Neural crest cell (in vitro differentiated cells): Measurements from ENCODE around the gene MDK. TPM values are rescaled to one million over a fixed set of nuclear protein-coding genes. Genes with fewer than 3 reads are reported as not detected.
A peak's percentile ranks its signal among the peaks of the same experiment; 100 is the strongest.

Experiments used
- DNase-seq: peaks from one replicate; pipeline ENCODE4 v3.0.0; 2021; ENCODE audit warnings: low read depth, mixed read lengths, low spot score
- H3K27ac Mint-ChIP-seq: one replicate; pipeline ENCODE4 v1.8.0; 2021; ENCODE audit warnings: mild to moderate bottlenecking, mixed read lengths; ENCODE audit not compliant: unreplicated experiment
- H3K27me3 Mint-ChIP-seq: 2 replicates; pipeline ENCODE4 v1.8.0; 2021; ENCODE audit warnings: low read depth, mild to moderate bottlenecking, mixed read lengths
- H3K36me3 Mint-ChIP-seq: 2 replicates; pipeline ENCODE4 v1.8.0; 2021; ENCODE audit warnings: low read depth, mild to moderate bottlenecking, mixed read lengths
- H3K4me1 Mint-ChIP-seq: 2 replicates; pipeline ENCODE4 v1.8.0; 2021; ENCODE audit warnings: mixed read lengths
- H3K4me3 Mint-ChIP-seq: one replicate; pipeline ENCODE4 v1.8.0; 2021; ENCODE audit warnings: mild to moderate bottlenecking, mixed read lengths
- H3K9me3 Mint-ChIP-seq: 2 replicates; pipeline ENCODE4 v1.8.0; 2021; ENCODE audit warnings: mixed read lengths
- CTCF ChIP-seq: fragments of 200-600 bp; sonication (generic); conservative IDR thresholded peaks from 2 replicates; pipeline ENCODE4 v1.5.0; 2021; ENCODE audit warnings: antibody characterized with exemption, mild to moderate bottlenecking
- total RNA-seq: library from RNA; stranded (reverse); gene quantifications from 2 replicates; pipeline ENCODE4 v1.2.1, GENCODE V29; 2021

Gene MDK
- total RNA-seq, 1 donor from 2014 or later = 781 TPM

- H3K4me3 Mint-ChIP-seq = no peak overlapping the region
- TF ChIP-seq CTCF = no peak
- H3K36me3 Mint-ChIP-seq = peaks cover 14% of the 10 kb centered on the region
- H3K27me3 Mint-ChIP-seq = no peaks in the 10 kb centered on the region
- no peak overlapping the region for H3K27ac Mint-ChIP-seq
- H3K4me1 Mint-ChIP-seq = peaks cover 16% of the 10 kb centered on the region
- no peak for DNase-seq
- H3K9me3 Mint-ChIP-seq = no peaks in the 10 kb centered on the region
Observed at GRCh38 chr11:46418751-46419150, 37.3 kb downstream of the MDK start.

GRCh38 chr11:46420513-46420912 is 39.0 kb downstream of the MDK start:
- Mint-ChIP-seq H3K27me3 (no peaks in the 10 kb centered on the region), H3K36me3 (peaks cover 14% of the 10 kb centered on the region), H3K27ac (no peak overlapping the region), H3K4me3 (no peak overlapping the region), H3K4me1 (peaks cover 16% of the 10 kb centered on the region), H3K9me3 (no peaks in the 10 kb centered on the region)
- no peak for TF ChIP-seq CTCF
- no peak for DNase-seq

- DNase-seq = no peak
- Mint-ChIP-seq H3K4me1 (peaks cover 16% of the 10 kb centered on the region), H3K4me3 (no peak overlapping the region), H3K36me3 (peaks cover 10% of the 10 kb centered on the region), H3K27ac (no peak overlapping the region), H3K27me3 (no peaks in the 10 kb centered on the region), H3K9me3 (no peaks in the 10 kb centered on the region)
- TF ChIP-seq CTCF = no peak
Observed at GRCh38 chr11:46421257-46421880, 39.9 kb downstream of the MDK start.

- H3K27ac Mint-ChIP-seq = peak overlapping the region; percentile 79
- TF ChIP-seq CTCF = no peak
Observed at GRCh38 chr11:46422588-46422987, 41.1 kb downstream of the MDK start.

GRCh38 chr11:46426233-46426991 is 44.9 kb downstream of the MDK start:
- Mint-ChIP-seq H3K27me3 (no peaks in the 10 kb centered on the region), H3K4me3 (no peak overlapping the region), H3K27ac (peak overlapping the region; percentile 83), H3K9me3 (no peaks in the 10 kb centered on the region), H3K4me1 (peaks cover 5% of the 10 kb centered on the region), H3K36me3 (peaks cover 13% of the 10 kb centered on the region)
- no peak for DNase-seq
- no peak for TF ChIP-seq CTCF

More at GRCh38 chr11:46422588-46422987, 41.1 kb downstream of the MDK start:
- Mint-ChIP-seq H3K27me3 (no peaks in the 10 kb centered on the region), H3K4me1 (peaks cover 16% of the 10 kb centered on the region), H3K4me3 (no peak overlapping the region), H3K36me3 (peaks cover 10% of the 10 kb centered on the region), H3K9me3 (no peaks in the 10 kb centered on the region)
- DNase-seq = no peak
